IMR-90 (cell line): ENCODE data around the gene IL1RAPL1. TPM values are rescaled to one million over a fixed set of nuclear protein-coding genes. Genes with fewer than 3 reads are reported as not detected.

Source experiments
- ATAC-seq: fragments of 200-7000 bp; cut with Tn5 transposase; 2 replicates; pipeline ENCODE4 v1.9.1; 2020; ENCODE audit warnings: low read depth, mild to moderate bottlenecking, moderate library complexity
- BruUV-seq: library from RNA; stranded (reverse); fragments of 400-500 nt; replicated peaks from 2 replicates; lab custom pipeline; 2021; lab: Mats Ljungman, UMichigan
- CTCF ChIA-PET: fragments of 300-600 bp; formaldehyde crosslinking; extraction: SDS; loops from one replicate; lab custom pipeline; 2021; ENCODE audit warnings: antibody characterized with exemption; lab: Yijun Ruan, JAX
- POLR2A ChIA-PET: fragments of 300-600 bp; sonication (Branson Sonifier 250); formaldehyde crosslinking; loops from one replicate; lab custom pipeline; 2022; ENCODE audit warnings: antibody characterized with exemption; ENCODE audit not compliant: unreplicated experiment; lab: Charles Lee
- DNase-seq: peaks from one replicate; pipeline ENCODE4 v3.0.0; 2013
- H2AFZ ChIP-seq: replicated peaks from 2 replicates; pipeline ENCODE3; 2013; ENCODE audit warnings: low read length, mild to moderate bottlenecking; ENCODE audit not compliant: poor library complexity
- H2AK5ac ChIP-seq: 2 replicates; pipeline ENCODE4 v1.6.1; 2013; ENCODE audit warnings: low read depth, low read length, inconsistent platforms
- H2AK9ac ChIP-seq: replicated peaks from 2 replicates; pipeline ENCODE3; 2013; ENCODE audit warnings: mild to moderate bottlenecking, low read depth, low read length, moderate library complexity; ENCODE audit not compliant: poor library complexity
- H2BK120ac ChIP-seq: 2 replicates; pipeline ENCODE4 v1.6.1; 2013; ENCODE audit warnings: low read depth, low read length, inconsistent platforms
- H2BK15ac ChIP-seq: 3 replicates; pipeline ENCODE4 v1.6.1; 2013; ENCODE audit warnings: low read depth, low read length, inconsistent platforms
- H2BK20ac ChIP-seq: 2 replicates; pipeline ENCODE4 v1.6.1; 2013; ENCODE audit warnings: low read depth, mild to moderate bottlenecking, inconsistent platforms, low read length, moderate library complexity
- H2BK5ac ChIP-seq: 2 replicates; pipeline ENCODE4 v1.6.1; 2013; ENCODE audit warnings: mild to moderate bottlenecking, low read depth, low read length, inconsistent platforms; ENCODE audit not compliant: poor library complexity, severe bottlenecking
- H3K14ac ChIP-seq: replicated peaks from 2 replicates; pipeline ENCODE4 v1.6.1; 2013; ENCODE audit warnings: low read depth, low read length, inconsistent platforms
- H3K18ac ChIP-seq: 2 replicates; pipeline ENCODE4 v1.6.1; 2013; ENCODE audit warnings: low read depth, low read length, control low read depth
- H3K23ac ChIP-seq: 2 replicates; pipeline ENCODE4 v1.6.1; 2013; ENCODE audit warnings: low read depth, low read length, inconsistent platforms
- H3K27ac ChIP-seq: 2 replicates; pipeline ENCODE4 v1.5.1; 2013; ENCODE audit warnings: mild to moderate bottlenecking, control low read depth, low read length; ENCODE audit not compliant: insufficient read depth
- H3K27me3 ChIP-seq: 2 replicates; pipeline ENCODE4 v1.6.1; 2013; ENCODE audit warnings: low read length; ENCODE audit not compliant: control insufficient read depth, insufficient read depth
- H3K36me3 ChIP-seq: 2 replicates; pipeline ENCODE4 v1.6.1; 2013; ENCODE audit warnings: low read length, mixed read lengths; ENCODE audit not compliant: control insufficient read depth, insufficient read depth
- H3K4ac ChIP-seq: 2 replicates; pipeline ENCODE4 v1.6.1; 2013; ENCODE audit warnings: low read depth, low read length, inconsistent platforms
- H3K4me1 ChIP-seq: 2 replicates; pipeline ENCODE4 v1.6.1; 2013; ENCODE audit warnings: low read length, mixed read lengths; ENCODE audit not compliant: control insufficient read depth, insufficient read depth
- H3K4me2 ChIP-seq: 2 replicates; pipeline ENCODE4 v1.6.1; 2013; ENCODE audit warnings: low read depth, mild to moderate bottlenecking, control low read depth, low read length, moderate library complexity
- H3K4me3 ChIP-seq: 2 replicates; pipeline ENCODE4 v1.5.1; 2013; ENCODE audit warnings: low read depth, mild to moderate bottlenecking, control low read depth, low read length, moderate library complexity; ENCODE audit not compliant: insufficient read depth
- H3K56ac ChIP-seq: 2 replicates; pipeline ENCODE4 v1.6.1; 2013; ENCODE audit warnings: low read length, inconsistent platforms; ENCODE audit not compliant: insufficient read depth; ENCODE audit errors: extremely low read depth
- H3K79me1 ChIP-seq, 2 experiments: 2 replicates each; pipeline ENCODE4 v1.6.1; 2013; ENCODE audit warnings: low read length in 2 of 2, inconsistent platforms in 1 of 2, low read depth in 1 of 2
- H3K9ac ChIP-seq: 2 replicates; pipeline ENCODE4 v1.6.1; 2013; ENCODE audit warnings: low read depth, low read length, control low read depth
- H3K9me1 ChIP-seq: 2 replicates; pipeline ENCODE4 v1.6.1; 2013; ENCODE audit warnings: low read length, inconsistent platforms; ENCODE audit not compliant: insufficient read depth
- H3K9me3 ChIP-seq: 2 replicates; pipeline ENCODE4 v1.6.1; 2013; ENCODE audit warnings: low read length; ENCODE audit not compliant: control insufficient read depth, insufficient read depth
- H4K20me1 ChIP-seq: 2 replicates; pipeline ENCODE4 v1.6.1; 2013; ENCODE audit warnings: low read length, inconsistent platforms; ENCODE audit not compliant: insufficient read depth
- H4K5ac ChIP-seq: 2 replicates; pipeline ENCODE4 v1.6.1; 2013; ENCODE audit warnings: mild to moderate bottlenecking, low read depth, low read length, control low read depth
- H4K8ac ChIP-seq, 2 experiments: 2 replicates each; pipeline ENCODE4 v1.6.1; 2013; ENCODE audit warnings: low read depth in 2 of 2, low read length in 2 of 2, control low read depth in 1 of 2, inconsistent platforms in 1 of 2
- H4K91ac ChIP-seq: 2 replicates; pipeline ENCODE4 v1.6.1; 2013; ENCODE audit warnings: low read depth, low read length, inconsistent platforms; ENCODE audit not compliant: insufficient read depth
- BHLHE40 ChIP-seq: fragments of 150-350 bp; IDR thresholded peaks from 2 replicates; pipeline ENCODE4 v1.6.1; 2016; ENCODE audit warnings: mild to moderate bottlenecking, low read depth, low read length
- WGBS, 2 experiments: methylation state at CpG; one replicate each; pipeline versions ENCODE4 v1.1.5 to v1.1.7; 2013; ENCODE audit warnings: missing lambda C conversion rate in 2 of 2; ENCODE audit not compliant: insufficient read length in 1 of 2; ENCODE audit errors: extremely low coverage in 2 of 2; 5-methylcytosine and 5-hydroxymethylcytosine counted together
- dilution Hi-C: fragments of 300-500 bp; cut with HindIII; formaldehyde crosslinking; loops from one replicate; pipeline ENCODE4 v1.14.3; 2018; ENCODE audit warnings: low sequenced_read_pairs; ENCODE audit not compliant: unreplicated experiment
- in situ Hi-C: fragments of 300-500 bp; cut with MboI; formaldehyde crosslinking; loops from 3 replicates; pipeline ENCODE4 v1.14.3; 2019; ENCODE audit warnings: low sequenced_read_pairs, inconsistent platforms, mixed read lengths
- intact Hi-C: fragments of 100-400 bp; cut with micrococcal nuclease; formaldehyde crosslinking; loops from 2 replicates; pipeline ENCODE4 v1.10.0; 2022
- polyA plus RNA-seq, 3 experiments: library from polyadenylated mRNA; depleted of rRNA; stranded (reverse); fragments of >200 nt; gene quantifications; 2 replicates each; pipeline ENCODE4 v1.2.3, GENCODE V29; 2012; ENCODE audit warnings: low replicate concordance in 1 of 3
- total RNA-seq: library from RNA; depleted of rRNA; stranded (reverse); fragments of >200 nt; gene quantifications from 2 replicates; pipeline ENCODE4 v1.2.3, GENCODE V29; 2012

The IL1RAPL1 gene
- total and polyA plus RNA-seq, 2 of the 4 experiments (the other 2 are of a cell fraction), result 1.5 to 9.0 TPM

GRCh38 chrX:29043746-29044145 is 456.5 kb downstream of the IL1RAPL1 start:
- no peak overlapping the region for H3K4me2 ChIP-seq
- WGBS, 2 experiments, result no CpG with 5 or more reads among the region's 3 CpGs
- no peak overlapping the region for H4K5ac ChIP-seq
- no peak overlapping the region for H3K4ac ChIP-seq
- ChIA-PET CTCF (no interaction called here), POLR2A (no interaction called here)
- no peak for DNase-seq
- H2BK20ac ChIP-seq, result no peak overlapping the region
- H3K4me3 ChIP-seq, result no peak overlapping the region
- H4K91ac ChIP-seq, result no peak overlapping the region
- no peaks in the 10 kb centered on the region for H3K36me3 ChIP-seq
- no peak for TF ChIP-seq BHLHE40
- H3K23ac ChIP-seq, result no peak overlapping the region
- H4K20me1 ChIP-seq, result no peaks in the 10 kb centered on the region
- no peak overlapping the region for H2AK5ac ChIP-seq
- no TSS peak for BruUV-seq
- H3K18ac ChIP-seq, result no peak overlapping the region
- H2BK5ac ChIP-seq, result no peak overlapping the region
- H3K9me3 ChIP-seq, result no peaks in the 10 kb centered on the region
- H3K56ac ChIP-seq, result no peak overlapping the region
- dilution Hi-C loops (no loop called here), intact Hi-C loops (loop anchor here (5.0 kb wide), 1 partner anchor 456 kb away; the partner anchor contains the start of gene IL1RAPL1), in situ Hi-C loops (no loop called here)
- H2BK15ac ChIP-seq, result no peak overlapping the region
- no peak overlapping the region for H2BK120ac ChIP-seq
- H2AFZ ChIP-seq, result no peak overlapping the region
- H3K9me1 ChIP-seq, result no peaks in the 10 kb centered on the region
- H3K27me3 ChIP-seq, result no peaks in the 10 kb centered on the region
- no peak overlapping the region for H3K27ac ChIP-seq
- no peaks in the 10 kb centered on the region for H3K79me1 ChIP-seq
- H3K14ac ChIP-seq, result no peak overlapping the region
- no peak overlapping the region for H4K8ac ChIP-seq
- no peaks in the 10 kb centered on the region for H3K4me1 ChIP-seq
- no peak for ATAC-seq
- H2AK9ac ChIP-seq, result no peak overlapping the region
- no peak overlapping the region for H3K9ac ChIP-seq
